GM15510 (cell line): ENCODE data around the gene SVEP1.

Experiments used
- POLR2A ChIP-seq: IDR thresholded peaks from 3 replicates; pipeline ENCODE4 v1.6.1; 2011; ENCODE audit warnings: borderline replicate concordance; ENCODE audit not compliant: insufficient read length; ENCODE audit errors: extremely low read depth

The SVEP1 gene

DNA sequence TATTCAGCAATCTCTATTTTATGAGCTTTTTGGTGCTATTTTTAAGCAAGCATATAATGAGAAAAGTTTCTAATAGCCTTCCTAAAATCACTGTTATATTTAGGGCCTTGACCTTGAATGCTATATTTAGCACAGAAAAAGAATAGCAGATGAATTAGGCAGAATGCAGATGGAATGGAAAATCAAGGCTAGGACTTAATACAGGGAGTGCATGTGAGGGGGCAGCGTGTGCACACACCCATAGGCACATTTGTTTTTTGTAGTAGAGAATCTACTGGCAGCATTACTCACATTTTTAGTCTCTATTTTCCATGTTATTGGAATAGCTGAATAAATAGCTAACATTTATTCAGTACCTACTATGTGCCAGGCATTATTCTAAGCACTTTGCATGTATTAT, 79.9 kb downstream of the SVEP1 start:
- TF ChIP-seq POLR2A: no peak

DNA sequence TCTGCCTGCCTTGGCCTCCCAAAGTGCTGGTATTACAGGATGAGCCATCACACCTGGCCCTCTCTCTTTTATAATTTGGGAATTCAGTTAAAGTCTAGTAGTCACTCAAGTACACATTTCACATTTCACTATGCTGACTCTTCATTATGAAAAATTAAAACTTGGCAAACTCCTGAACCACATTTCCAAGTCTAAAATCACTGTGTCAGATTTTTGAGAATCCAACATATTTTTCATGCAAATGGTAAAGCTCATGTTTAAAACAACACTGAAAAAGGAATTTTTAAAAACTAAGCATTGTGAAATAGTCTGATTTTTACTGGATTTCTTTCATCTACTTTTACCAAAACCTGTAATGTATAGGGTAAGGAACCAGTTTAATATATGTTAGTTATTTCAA, 92.3 kb downstream of the SVEP1 start:
- TF ChIP-seq POLR2A: no peak

DNA sequence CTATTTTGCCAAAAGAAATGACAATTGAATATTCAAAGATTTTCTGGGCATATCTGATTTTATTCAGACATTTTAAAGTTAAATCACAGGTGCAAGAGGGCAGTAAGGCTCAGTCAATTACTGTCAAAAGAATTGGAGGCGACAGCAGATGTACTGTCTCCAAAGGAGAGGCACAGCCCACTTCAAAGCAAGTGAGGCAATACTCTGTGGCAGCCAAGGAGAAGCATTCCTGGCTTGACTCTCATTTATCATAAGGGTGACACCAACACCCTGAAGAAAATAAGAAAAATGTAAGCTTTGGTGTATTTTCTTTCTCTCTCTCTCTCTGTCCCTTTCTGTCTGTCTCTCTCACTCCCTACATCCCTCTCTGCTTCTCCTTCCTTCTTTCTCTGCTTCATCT, 93.3 kb downstream of the SVEP1 start:
- no peak for TF ChIP-seq POLR2A

DNA sequence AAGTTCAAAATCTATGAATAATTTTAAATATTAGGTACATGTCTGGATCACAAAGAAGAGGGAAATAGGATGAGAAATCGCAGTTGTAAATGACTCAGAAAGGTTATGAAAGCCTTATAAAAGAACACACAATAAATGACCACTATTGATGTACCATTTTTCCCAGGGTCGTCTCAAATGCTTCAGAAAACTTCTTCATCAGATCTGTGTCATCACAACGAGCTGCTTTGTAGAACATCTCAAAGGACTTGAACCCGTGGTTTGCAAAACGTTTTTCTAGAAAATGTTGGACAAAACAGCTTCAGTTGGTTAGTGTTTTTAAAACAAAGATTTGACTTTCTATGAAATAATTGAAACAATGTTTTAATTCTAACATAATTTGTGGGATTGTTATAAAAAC, 100.1 kb downstream of the SVEP1 start:
- TF ChIP-seq POLR2A: no peak

DNA sequence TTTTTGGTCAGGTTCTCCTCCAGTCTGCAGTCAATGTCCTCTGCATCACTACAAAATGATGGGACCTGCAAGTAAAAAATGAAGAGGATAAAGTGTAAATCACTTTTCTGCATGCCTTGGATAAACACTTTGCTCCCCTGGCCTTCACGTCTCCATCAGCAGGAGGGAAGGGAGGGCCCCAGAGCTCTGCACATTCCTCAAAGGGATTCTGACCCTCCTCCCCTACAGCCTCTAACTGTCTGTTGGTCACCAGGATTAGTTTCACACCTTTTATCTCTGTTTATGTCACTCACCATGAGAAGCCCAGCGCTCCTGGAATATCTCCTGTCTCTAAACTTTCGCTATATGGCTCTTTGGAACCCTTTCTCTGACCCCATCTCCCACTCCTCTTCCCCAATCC, 103.3 kb downstream of the SVEP1 start:
- TF ChIP-seq POLR2A: no peak

DNA sequence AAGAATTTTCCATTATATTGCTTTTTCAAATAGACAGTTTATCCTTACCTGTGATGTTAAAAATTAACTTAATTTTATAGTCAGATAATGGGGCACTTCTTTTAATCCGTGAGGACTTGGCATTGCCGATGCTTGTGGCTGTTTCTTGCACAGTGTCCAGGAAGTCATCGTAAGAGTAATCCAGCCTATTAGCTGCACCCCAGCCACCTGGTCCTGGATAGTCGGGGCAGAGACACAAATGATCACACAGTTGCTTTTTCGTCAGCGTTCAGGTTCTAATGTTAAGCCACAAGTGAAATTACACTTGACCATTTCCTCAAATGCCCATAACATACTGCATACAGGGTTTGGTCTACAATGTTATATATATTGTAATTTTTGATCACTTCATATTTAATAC, 107.4 kb downstream of the SVEP1 start:
- no peak for TF ChIP-seq POLR2A

DNA sequence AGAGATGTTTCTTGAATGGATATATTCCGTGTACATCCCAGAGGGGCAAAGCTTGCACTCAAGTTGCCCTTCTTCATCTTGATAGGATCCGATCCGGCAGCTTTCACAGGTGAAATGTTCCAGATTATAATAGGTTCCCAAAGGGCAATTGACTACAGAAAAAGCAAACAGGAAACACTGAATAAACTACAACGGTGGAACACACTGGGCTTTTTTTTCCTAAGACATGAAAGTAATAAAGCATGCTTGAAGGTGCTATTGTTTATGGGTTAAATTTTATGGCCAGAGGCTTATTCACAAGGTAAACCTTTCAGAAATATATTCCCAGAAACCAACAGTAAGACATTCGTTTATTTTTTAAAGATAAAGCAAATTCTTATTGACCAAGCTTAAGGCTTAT, 110.6 kb downstream of the SVEP1 start:
- no peak for TF ChIP-seq POLR2A

DNA sequence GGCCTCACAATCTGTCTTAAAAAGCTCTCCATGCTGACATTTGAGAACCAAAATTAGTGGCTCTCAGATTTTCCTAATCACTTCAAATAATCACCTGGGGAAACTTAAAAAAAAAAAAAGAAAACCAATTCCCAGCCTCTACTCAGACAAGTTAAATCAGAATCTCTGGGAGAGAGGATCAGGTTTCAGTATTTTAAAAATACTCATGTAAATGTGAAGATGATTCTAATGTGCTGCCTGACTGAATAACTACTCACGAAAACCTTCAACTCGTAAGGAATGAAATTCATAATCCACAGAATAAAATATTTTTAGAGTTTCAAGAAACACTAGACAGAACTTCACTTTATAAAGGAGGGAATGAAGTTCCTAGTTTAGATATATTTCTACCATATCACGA, 114.4 kb downstream of the SVEP1 start:
- no peak for TF ChIP-seq POLR2A

DNA sequence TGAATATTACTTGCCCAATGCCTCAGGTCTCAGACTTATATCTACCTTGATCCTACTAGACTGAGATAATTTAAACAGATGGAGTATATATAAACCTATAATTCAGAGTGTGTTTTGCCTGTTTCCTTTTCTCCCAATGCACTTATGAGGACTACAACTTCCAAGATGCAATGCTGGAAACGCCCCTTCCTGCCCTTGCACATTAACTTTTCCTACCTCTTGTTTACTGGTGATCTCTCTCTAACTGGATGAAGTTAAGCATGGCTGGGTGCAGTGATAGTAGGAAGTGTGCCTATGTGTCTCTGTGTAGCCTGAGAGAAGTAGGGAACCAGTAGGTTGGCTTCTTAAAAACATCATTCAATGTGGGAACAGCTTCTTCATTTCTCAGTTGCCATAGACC, 115.2 kb downstream of the SVEP1 start:
- no peak for TF ChIP-seq POLR2A

DNA sequence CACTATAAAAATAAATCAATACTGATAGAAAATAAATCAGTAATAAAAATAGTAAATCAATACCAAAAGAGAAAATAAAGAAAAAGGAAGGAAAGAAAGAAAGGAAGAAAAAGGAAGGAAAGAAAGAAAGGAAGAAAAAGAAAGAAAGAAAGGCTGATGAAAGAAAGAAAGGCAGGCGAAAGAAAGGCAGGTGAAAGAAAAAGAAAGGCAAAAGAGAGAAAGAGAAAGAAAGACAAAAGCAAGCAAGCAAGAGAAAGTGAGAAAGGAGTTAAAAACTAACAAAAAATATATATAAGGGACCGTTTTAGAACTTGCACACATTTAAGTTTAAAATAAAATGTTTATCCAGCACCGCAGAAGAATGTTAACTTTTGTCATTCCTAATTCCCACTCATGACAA, 116.0 kb downstream of the SVEP1 start:
- TF ChIP-seq POLR2A: no peak

DNA sequence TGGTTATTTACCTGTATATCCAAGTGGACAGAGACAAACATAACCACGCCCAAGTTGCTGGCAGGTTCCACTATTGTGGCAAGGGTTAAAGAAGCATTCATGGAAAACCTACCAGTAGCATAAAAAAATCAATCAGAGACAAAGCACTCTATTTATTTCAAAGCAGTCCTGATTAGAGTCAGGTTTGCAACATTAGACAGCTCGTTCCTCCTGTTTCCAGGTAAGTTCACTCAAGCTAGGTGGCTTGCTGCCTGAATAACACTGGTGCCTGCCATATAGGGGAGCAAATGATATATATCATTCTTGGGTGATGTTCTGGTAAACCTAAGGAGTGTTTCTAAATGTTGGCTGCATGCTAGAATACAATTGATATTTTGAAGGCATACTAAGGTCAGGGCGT, 122.3 kb downstream of the SVEP1 start:
- no peak for TF ChIP-seq POLR2A

DNA sequence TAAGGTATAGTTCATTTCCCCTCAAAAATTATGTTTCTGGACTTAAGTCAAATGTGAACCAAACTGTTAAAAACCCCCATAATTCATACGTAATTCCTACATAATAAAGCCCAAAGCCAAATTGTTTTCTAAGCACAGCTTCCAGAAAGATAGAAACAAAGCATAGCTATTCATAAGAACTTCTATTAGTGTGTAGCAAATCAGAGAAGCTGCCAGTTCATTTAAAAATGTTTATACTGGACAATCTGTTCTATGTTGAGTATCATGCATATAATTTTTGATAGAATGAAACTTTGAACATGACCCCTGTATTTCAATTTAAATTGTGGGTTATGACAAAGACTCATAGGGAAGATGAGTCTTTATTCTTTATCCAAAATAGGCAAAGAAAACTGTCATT, 122.9 kb downstream of the SVEP1 start:
- no peak for TF ChIP-seq POLR2A

DNA sequence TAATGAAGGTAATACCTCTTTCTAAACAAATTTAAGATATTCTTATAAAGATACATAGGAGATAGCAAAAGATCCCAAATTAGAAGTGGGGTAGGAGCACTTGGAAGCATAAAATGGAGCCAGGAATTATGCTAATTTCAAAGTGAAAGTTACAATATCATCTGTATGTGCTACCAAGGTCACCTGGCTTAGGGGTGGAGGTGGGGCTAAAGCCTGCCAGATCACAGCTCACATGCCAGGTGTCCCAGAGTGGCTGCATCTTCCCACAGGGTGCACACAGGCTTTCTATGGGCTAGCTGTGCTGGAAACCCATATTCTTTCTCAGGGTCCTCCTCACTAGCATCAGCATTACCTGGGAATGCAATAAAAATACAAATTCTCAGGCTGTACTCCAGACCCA, 123.7 kb downstream of the SVEP1 start:
- no peak for TF ChIP-seq POLR2A

DNA sequence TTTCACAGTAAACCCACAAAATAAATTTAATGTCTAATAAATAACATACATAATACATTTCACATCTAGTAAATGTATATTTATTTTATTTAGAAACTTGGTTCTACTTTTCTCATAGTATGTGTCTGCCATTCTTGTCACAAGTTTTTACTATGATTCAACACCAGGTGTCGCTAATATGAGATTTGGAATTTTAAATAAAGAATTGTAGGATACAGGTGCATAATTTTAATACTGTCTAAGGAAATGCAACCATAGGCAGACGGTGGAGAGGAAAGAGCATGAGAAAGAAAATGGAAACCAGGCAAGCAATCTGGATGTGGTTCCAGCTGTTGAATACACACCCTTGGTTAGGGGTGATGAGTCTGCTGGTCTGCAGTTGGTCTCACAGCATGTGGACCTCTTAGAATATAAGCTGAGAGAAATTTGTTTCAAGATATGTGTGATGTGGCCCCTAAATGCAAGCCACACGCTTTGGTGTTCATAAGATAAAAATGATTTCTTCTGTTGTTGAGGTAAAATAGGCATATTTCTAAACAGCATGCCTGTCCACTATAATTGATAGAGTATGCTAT, 127.2 kb downstream of the SVEP1 start:
- TF ChIP-seq POLR2A: no peak

DNA sequence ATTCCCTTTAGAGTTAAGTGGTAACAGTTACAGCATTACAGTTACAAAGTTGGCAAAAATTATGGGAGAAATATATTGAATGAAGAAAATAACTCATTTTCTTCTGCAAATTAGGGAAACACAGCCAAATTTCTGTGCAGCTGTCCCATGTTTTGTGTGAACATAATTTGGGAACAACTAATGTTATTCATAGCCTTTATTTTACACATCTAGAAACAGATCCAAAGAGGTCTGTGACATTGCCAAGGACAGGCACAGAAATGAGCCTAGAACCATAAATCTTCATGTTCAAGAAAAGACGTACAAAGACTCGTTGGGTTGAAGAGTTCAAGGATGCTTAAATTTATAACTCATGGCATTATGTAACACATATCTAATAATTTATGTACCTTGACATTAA, 127.8 kb downstream of the SVEP1 start:
- no peak for TF ChIP-seq POLR2A

DNA sequence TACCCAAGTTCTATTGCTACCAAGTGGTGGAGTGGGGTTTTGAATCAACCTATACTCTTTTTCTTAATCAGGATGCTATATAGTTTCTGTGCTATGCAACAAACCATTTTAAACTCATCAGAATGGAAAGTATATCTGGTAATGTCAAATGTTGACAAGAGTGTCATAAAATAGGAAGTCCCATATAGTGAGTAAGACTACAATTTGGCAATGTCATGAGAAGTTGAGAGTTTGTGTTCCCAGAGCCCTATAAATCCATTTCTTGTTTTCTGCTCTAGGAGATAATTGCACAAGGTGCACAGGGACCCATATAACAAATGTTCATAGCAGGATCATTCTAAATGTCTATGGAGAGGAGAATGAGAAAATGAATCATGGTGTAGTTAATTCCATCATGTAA, 132.1 kb downstream of the SVEP1 start:
- no peak for TF ChIP-seq POLR2A

DNA sequence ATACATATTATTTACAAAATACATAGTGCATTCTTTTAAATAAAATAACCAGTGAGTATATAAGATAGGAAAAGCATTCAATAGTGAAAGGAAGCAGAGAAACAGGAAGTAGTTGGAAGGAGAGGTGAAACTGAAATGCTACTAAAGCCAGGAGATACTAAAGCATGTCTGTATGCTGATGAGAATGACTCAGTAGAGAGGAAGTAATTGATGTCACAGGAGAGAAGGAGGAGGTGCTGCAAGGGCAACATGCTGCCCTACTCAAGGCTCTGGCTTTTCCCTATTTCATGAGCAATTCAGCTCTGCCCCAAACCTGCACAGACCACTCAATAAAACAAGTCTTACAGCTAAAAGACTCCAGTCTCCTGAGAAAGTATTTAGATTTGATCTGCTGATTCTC, 133.4 kb downstream of the SVEP1 start:
- TF ChIP-seq POLR2A: no peak
